Measurements from ENCODE around the gene MRPS7. TPM values are rescaled to one million over a fixed set of nuclear protein-coding genes. Genes with fewer than 3 reads are reported as not detected.

Gene MRPS7
- total and polyA plus RNA-seq, 7 experiments from 2014 or later: 29.2 to 135 (median 39.3) TPM

GRCh38 chr17:75267153-75267410 is 5.4 kb downstream of the MRPS7 start:
- Mint-ChIP-seq H3K27me3 (no peaks in the 10 kb centered on the region), H3K36me3 (peaks cover 0 to 13% (median 0%) of the 10 kb centered on the region in 5 donors), H3K9me3 (no peaks in the 10 kb centered on the region), H3K27ac (peak overlapping the region in 3 of 9 donors; percentile 8 to 78 (median 45)), H3K4me3 (peak overlapping the region in 1 of 10 donors; percentile 51), H3K4me1 (peaks cover 5 to 34% (median 31%) of the 10 kb centered on the region in 7 donors)
- no peaks in the 10 kb centered on the region for H3K9me3 ChIP-seq (ENCODE audit: control insufficient read depth in 2 of 3, low read length in 3 of 3)
- H3K4me3 ChIP-seq (ENCODE audit: low read length): no peak overlapping the region
- no peaks in the 10 kb centered on the region for H3K27me3 ChIP-seq (ENCODE audit: control insufficient read depth in 2 of 2, insufficient read depth in 2 of 2, low read length in 2 of 2)
- no peak overlapping the region for H3K27ac ChIP-seq (ENCODE audit: low read depth, low read length)
- DNase-seq (no peak), ATAC-seq (no peak)
- peaks cover 0 to 51% (median 12%) of the 10 kb centered on the region in 3 experiments for H3K36me3 ChIP-seq (ENCODE audit: control insufficient read depth in 2 of 3, insufficient read depth in 3 of 3, low read length in 3 of 3)
- ChIA-PET POLR2A (no interaction called here), CTCF (no interaction called here)
- intact Hi-C loops (cut with micrococcal nuclease): loop anchor here (10.0 kb wide), 2 partner anchors 282 to 318 kb away; partner anchors contain the start of genes CDR2L (in 1 of the 2) and MYO15B (in 1 of the 2)
- peaks cover 16 to 20% of the 10 kb centered on the region in 2 donors for H3K4me1 ChIP-seq (ENCODE audit: control insufficient read depth in 2 of 2, insufficient read depth in 2 of 2, low read length in 2 of 2)

GRCh38 chr17:75267411-75268232 is 5.9 kb downstream of the MRPS7 start:
- H3K27ac ChIP-seq (ENCODE audit: low read depth, low read length): no peak overlapping the region
- H3K36me3 Mint-ChIP-seq: peaks cover 0 to 11% (median 0%) of the 10 kb centered on the region in 5 donors
- DNase-seq (no peak), ATAC-seq (no peak)
- no peaks in the 10 kb centered on the region for H3K27me3 Mint-ChIP-seq
- H3K36me3 ChIP-seq (ENCODE audit: control insufficient read depth in 2 of 3, insufficient read depth in 3 of 3, low read length in 3 of 3): peaks cover 0 to 50% (median 12%) of the 10 kb centered on the region in 3 experiments
- POLR2A ChIA-PET: interaction anchor here (2.0 kb wide), 1 partner anchor 22 kb away, joined by 10 read pairs; the partner anchor contains the start of gene SLC25A19
- no peaks in the 10 kb centered on the region for H3K9me3 Mint-ChIP-seq
- H3K9me3 ChIP-seq (ENCODE audit: control insufficient read depth in 2 of 3, low read length in 3 of 3): no peaks in the 10 kb centered on the region
- no peaks in the 10 kb centered on the region for H3K27me3 ChIP-seq (ENCODE audit: control insufficient read depth in 2 of 2, insufficient read depth in 2 of 2, low read length in 2 of 2)
- peaks cover 18% of the 10 kb centered on the region in 2 donors for H3K4me1 ChIP-seq (ENCODE audit: control insufficient read depth in 2 of 2, insufficient read depth in 2 of 2, low read length in 2 of 2)
- peaks cover 5 to 31% (median 28%) of the 10 kb centered on the region in 7 donors for H3K4me1 Mint-ChIP-seq
- peak overlapping the region in 3 of 10 donors; percentile 6 to 34 (median 12) for H3K4me3 Mint-ChIP-seq
- peak overlapping the region in 5 of 9 donors; percentile 17 to 78 (median 45) for H3K27ac Mint-ChIP-seq
- no peak overlapping the region for H3K4me3 ChIP-seq (ENCODE audit: low read length)
- CTCF ChIA-PET: interaction anchor here (0.5 kb wide), 1 partner anchor 22 kb away, joined by 3 read pairs; the partner anchor contains the start of gene SLC25A19
- intact Hi-C loops (cut with micrococcal nuclease): loop anchor here (10.0 kb wide), 2 partner anchors 283 to 317 kb away; partner anchors contain the start of genes CDR2L (in 1 of the 2) and MYO15B (in 1 of the 2)

GRCh38 chr17:75269844-75270217 is 8.2 kb downstream of the MRPS7 start:
- POLR2A ChIA-PET: interaction anchor here (0.7 to 7.2 kb wide), 13 partner anchors 8 to 585 kb away, joined by 3 to 132 read pairs (median 5); partner anchors contain the start of genes FDXR, GGA3, GRB2 and MRPS7
- Histone ChIP-seq H3K4me3 (ENCODE audit: low read length) (peak overlapping the region; percentile 95), H3K36me3 (ENCODE audit: control insufficient read depth in 2 of 3, insufficient read depth in 3 of 3, low read length in 3 of 3) (peaks cover 0 to 35% (median 12%) of the 10 kb centered on the region in 3 experiments), H3K27ac (ENCODE audit: low read depth, low read length) (peak overlapping the region; percentile 98), H3K27me3 (ENCODE audit: control insufficient read depth in 2 of 2, insufficient read depth in 2 of 2, low read length in 2 of 2) (no peaks in the 10 kb centered on the region), H3K9me3 (ENCODE audit: control insufficient read depth in 2 of 3, low read length in 3 of 3) (no peaks in the 10 kb centered on the region), H3K4me1 (ENCODE audit: control insufficient read depth in 2 of 2, insufficient read depth in 2 of 2, low read length in 2 of 2) (peaks cover 15 to 24% of the 10 kb centered on the region in 2 donors)
- Mint-ChIP-seq H3K27me3 (no peaks in the 10 kb centered on the region), H3K4me3 (peak overlapping the region; percentile 70 to 88 (median 84)), H3K9me3 (no peaks in the 10 kb centered on the region), H3K36me3 (peaks cover 0 to 12% (median 0%) of the 10 kb centered on the region in 5 donors), H3K4me1 (peaks cover 5 to 41% (median 30%) of the 10 kb centered on the region in 7 donors), H3K27ac (peak overlapping the region; percentile 67 to 88 (median 78))
- ATAC-seq: no peak
- intact Hi-C loops (cut with micrococcal nuclease): loop anchor here (1.0 to 10.0 kb wide), 6 partner anchors 53 to 705 kb away; partner anchors contain the start of genes ACOX1 (in 1 of the 2), CASKIN2 (in 1 of the 2), CDR2L (in 1 of the 2) and GRB2 (in 1 of the 2)
- DNase-seq: no peak
- CTCF ChIA-PET: interaction anchor here (0.7 to 2.5 kb wide), 4 partner anchors 9 to 156 kb away, joined by 3 to 26 read pairs (median 4); partner anchors contain the start of genes GGA3, GRB2, MRPS7 and SLC25A19

GRCh38 chr17:75270218-75270965 is 8.7 kb downstream of the MRPS7 start:
- Mint-ChIP-seq H3K4me1 (peaks cover 5 to 41% (median 33%) of the 10 kb centered on the region in 7 donors), H3K9me3 (no peaks in the 10 kb centered on the region), H3K4me3 (peak overlapping the region; percentile 70 to 88 (median 84)), H3K27ac (peak overlapping the region; percentile 71 to 88 (median 78)), H3K27me3 (no peaks in the 10 kb centered on the region), H3K36me3 (peaks cover 0 to 15% (median 0%) of the 10 kb centered on the region in 5 donors)
- H3K4me1 ChIP-seq (ENCODE audit: control insufficient read depth in 2 of 2, insufficient read depth in 2 of 2, low read length in 2 of 2): peaks cover 15 to 24% of the 10 kb centered on the region in 2 donors
- DNase-seq (peak in 6 of 9 donors; percentile 5 to 83 (median 30)), ATAC-seq (peak; percentile 34)
- CTCF ChIA-PET: interaction anchor here (0.7 to 2.5 kb wide), 10 partner anchors 9 to 479 kb away, joined by 3 to 26 read pairs (median 4); partner anchors contain the start of genes GGA3, GRB2, MRPS7 and SLC25A19
- H3K9me3 ChIP-seq (ENCODE audit: control insufficient read depth in 2 of 3, low read length in 3 of 3): no peaks in the 10 kb centered on the region
- peak overlapping the region; percentile 98 for H3K27ac ChIP-seq (ENCODE audit: low read depth, low read length)
- peak overlapping the region; percentile 95 for H3K4me3 ChIP-seq (ENCODE audit: low read length)
- intact Hi-C loops (cut with micrococcal nuclease): loop anchor here (1.0 to 10.0 kb wide), 4 partner anchors 53 to 704 kb away; partner anchors contain the start of genes ACOX1 (in 1 of the 2), CASKIN2 (in 1 of the 2), GRB2 (in 1 of the 2) and TEN1 (in 1 of the 2)
- H3K36me3 ChIP-seq (ENCODE audit: control insufficient read depth in 2 of 3, insufficient read depth in 3 of 3, low read length in 3 of 3): peaks cover 0 to 32% (median 10%) of the 10 kb centered on the region in 3 experiments
- POLR2A ChIA-PET: interaction anchor here (0.6 to 7.2 kb wide), 33 partner anchors 8 to 585 kb away, joined by 3 to 132 read pairs (median 4); partner anchors contain the start of genes FDXR, GGA3, GRB2 and LLGL2
- no peaks in the 10 kb centered on the region for H3K27me3 ChIP-seq (ENCODE audit: control insufficient read depth in 2 of 2, insufficient read depth in 2 of 2, low read length in 2 of 2)

- Mint-ChIP-seq H3K36me3 (peaks cover 0 to 15% (median 0%) of the 10 kb centered on the region in 5 donors), H3K4me3 (peak within 1 kb of the TSS; percentile 76 to 88 (median 86)), H3K27me3 (no peaks in the 10 kb centered on the region), H3K4me1 (peaks cover 5 to 41% (median 34%) of the 10 kb centered on the region in 7 donors), H3K27ac (peak within 1 kb of the TSS; percentile 75 to 90 (median 85)), H3K9me3 (no peaks in the 10 kb centered on the region)
- ATAC-seq (no peak), DNase-seq (no peak)
- Histone ChIP-seq H3K27ac (ENCODE audit: low read depth, low read length) (peak within 1 kb of the TSS; percentile 98), H3K4me3 (ENCODE audit: low read length) (peak within 1 kb of the TSS; percentile 95), H3K4me1 (ENCODE audit: control insufficient read depth in 2 of 2, insufficient read depth in 2 of 2, low read length in 2 of 2) (peaks cover 15 to 24% of the 10 kb centered on the region in 2 donors), H3K9me3 (ENCODE audit: control insufficient read depth in 2 of 3, low read length in 3 of 3) (no peaks in the 10 kb centered on the region), H3K36me3 (ENCODE audit: control insufficient read depth in 2 of 3, insufficient read depth in 3 of 3, low read length in 3 of 3) (peaks cover 0 to 27% (median 6%) of the 10 kb centered on the region in 3 experiments), H3K27me3 (ENCODE audit: control insufficient read depth in 2 of 2, insufficient read depth in 2 of 2, low read length in 2 of 2) (no peaks in the 10 kb centered on the region)
- intact Hi-C loops (cut with micrococcal nuclease): loop anchor here (1.0 to 10.0 kb wide), 14 partner anchors 10 to 704 kb away; partner anchors contain the start of genes GGA3 (in 2 of the 2), GRB2 (in 2 of the 2), MRPS7 (in 2 of the 2) and SLC25A19 (in 2 of the 2)
- POLR2A ChIA-PET: interaction anchor here (0.6 to 7.2 kb wide), 33 partner anchors 9 to 584 kb away, joined by 3 to 132 read pairs (median 4); partner anchors contain the start of genes FDXR, GGA3, GRB2 and LLGL2
- CTCF ChIA-PET: interaction anchor here (0.6 to 2.5 kb wide), 10 partner anchors 10 to 480 kb away, joined by 3 to 26 read pairs (median 5); partner anchors contain the start of genes GGA3, GRB2, MRPS7 and SLC25A19
Observed at GRCh38 chr17:75270966-75271232, 9.2 kb downstream of the MRPS7 start, which contains the start of gene MIF4GD. Gene MIF4GD (minus strand): TSS chr17:75271231. CDS start chr17:75270195, 1,036 bp downstream.
